Effector memory CD4-positive, alpha-beta T cell (primary cell): ENCODE measurements around the gene SYNGAP1.

Experiments
- DNase-seq, 3 donors: peaks; one replicate each; pipeline ENCODE4 v3.0.0-alpha.2; 2020
- H3K27ac ChIP-seq: 2 replicates; pipeline ENCODE4 v1.7.0; 2013; ENCODE audit warnings: mild to moderate bottlenecking, low read length, moderate library complexity; ENCODE audit not compliant: insufficient read depth, poor library complexity, severe bottlenecking
- H3K27me3 ChIP-seq: replicated peaks from 2 replicates; pipeline ENCODE4 v1.7.0; 2013; ENCODE audit warnings: mild to moderate bottlenecking, low read length; ENCODE audit not compliant: insufficient read depth, control insufficient read depth, poor library complexity, severe bottlenecking
- H3K36me3 ChIP-seq: 2 replicates; pipeline ENCODE4 v1.7.0; 2013; ENCODE audit warnings: mild to moderate bottlenecking, low read length, moderate library complexity; ENCODE audit not compliant: control insufficient read depth, insufficient read depth
- H3K4me1 ChIP-seq: 2 replicates; pipeline ENCODE4 v1.7.0; 2013; ENCODE audit warnings: low read length, mild to moderate bottlenecking; ENCODE audit not compliant: control insufficient read depth, insufficient read depth, poor library complexity, severe bottlenecking
- H3K4me3 ChIP-seq: 2 replicates; pipeline ENCODE4 v1.7.0; 2013; ENCODE audit warnings: low read length, low read depth, mild to moderate bottlenecking; ENCODE audit not compliant: insufficient read depth, poor library complexity, severe bottlenecking
- H3K9me3 ChIP-seq: 2 replicates; pipeline ENCODE4 v1.7.0; 2013; ENCODE audit warnings: mild to moderate bottlenecking, low read length, moderate library complexity; ENCODE audit not compliant: control insufficient read depth

Gene SYNGAP1

DNA sequence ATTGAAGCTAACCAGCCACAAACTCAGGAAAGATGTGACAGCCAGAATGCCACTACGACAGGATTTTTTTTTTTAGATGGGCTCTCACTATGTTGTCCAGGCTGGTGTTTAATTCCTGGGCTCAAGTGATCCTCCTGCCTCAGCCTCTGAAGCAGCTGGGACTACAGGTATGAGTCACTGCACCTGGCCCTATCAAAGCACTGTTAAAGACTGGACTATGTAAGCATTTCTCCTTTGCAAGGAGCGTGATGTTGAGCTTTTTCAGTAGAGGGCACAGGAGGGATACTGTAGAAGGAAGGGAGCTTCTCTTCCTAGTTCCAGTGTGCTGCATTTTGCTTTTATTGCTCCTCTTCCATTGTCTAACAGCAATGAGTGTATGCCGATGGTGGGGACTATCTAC lies 70.3 kb downstream of the SYNGAP1 start:
- Histone ChIP-seq H3K27ac (no peak overlapping the region), H3K4me3 (no peak overlapping the region), H3K4me1 (no peaks in the 10 kb centered on the region), H3K9me3 (no peaks in the 10 kb centered on the region), H3K27me3 (no peaks in the 10 kb centered on the region), H3K36me3 (no peaks in the 10 kb centered on the region)
- no peak for DNase-seq

DNA sequence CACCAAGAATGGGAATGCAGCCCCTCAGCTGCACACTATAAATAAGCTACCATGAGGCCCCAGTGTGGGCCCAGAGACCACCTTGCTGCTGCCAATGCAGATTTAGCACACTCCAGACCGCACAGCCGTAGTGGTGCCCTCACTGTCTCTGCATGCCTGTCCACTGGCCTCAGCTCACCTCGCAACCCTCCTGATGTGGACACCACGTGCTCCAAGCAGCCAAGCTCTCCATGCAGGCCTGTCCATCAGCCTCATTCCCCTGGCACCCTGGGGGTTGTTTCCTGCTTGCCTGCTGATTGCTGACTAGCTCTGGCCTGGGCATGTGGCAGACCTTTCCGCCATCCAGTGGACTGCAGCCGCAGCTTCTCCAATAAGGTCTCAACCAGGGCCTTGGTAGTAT lies 70.8 kb downstream of the SYNGAP1 start:
- no peaks in the 10 kb centered on the region for H3K4me1 ChIP-seq
- DNase-seq = no peak
- H3K36me3 ChIP-seq = no peaks in the 10 kb centered on the region
- H3K9me3 ChIP-seq = no peaks in the 10 kb centered on the region
- no peak overlapping the region for H3K4me3 ChIP-seq
- H3K27me3 ChIP-seq = no peaks in the 10 kb centered on the region
- H3K27ac ChIP-seq = no peak overlapping the region

DNA sequence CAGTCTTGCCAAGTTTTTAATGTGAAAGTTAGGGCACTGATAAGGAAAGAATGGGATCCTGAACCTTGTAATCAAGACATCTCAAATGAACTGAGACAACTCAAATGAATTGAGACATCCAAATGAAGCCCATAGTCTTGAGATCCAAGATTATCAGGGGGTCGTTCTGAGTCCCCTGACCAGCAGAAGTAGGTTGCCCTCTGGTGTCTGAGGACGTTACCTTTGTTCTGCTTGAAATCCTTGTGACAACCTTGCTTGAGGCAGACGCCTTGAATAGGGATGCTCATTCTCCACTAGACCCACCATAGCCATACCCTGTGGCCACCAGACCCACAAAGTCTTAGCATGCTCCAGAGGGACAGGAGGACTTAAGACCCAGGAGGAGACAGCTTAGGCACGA lies 72.2 kb downstream of the SYNGAP1 start:
- Histone ChIP-seq H3K4me3 (no peak overlapping the region), H3K4me1 (no peaks in the 10 kb centered on the region), H3K36me3 (no peaks in the 10 kb centered on the region), H3K27me3 (no peaks in the 10 kb centered on the region), H3K27ac (no peak overlapping the region), H3K9me3 (no peaks in the 10 kb centered on the region)
- no peak for DNase-seq

DNA sequence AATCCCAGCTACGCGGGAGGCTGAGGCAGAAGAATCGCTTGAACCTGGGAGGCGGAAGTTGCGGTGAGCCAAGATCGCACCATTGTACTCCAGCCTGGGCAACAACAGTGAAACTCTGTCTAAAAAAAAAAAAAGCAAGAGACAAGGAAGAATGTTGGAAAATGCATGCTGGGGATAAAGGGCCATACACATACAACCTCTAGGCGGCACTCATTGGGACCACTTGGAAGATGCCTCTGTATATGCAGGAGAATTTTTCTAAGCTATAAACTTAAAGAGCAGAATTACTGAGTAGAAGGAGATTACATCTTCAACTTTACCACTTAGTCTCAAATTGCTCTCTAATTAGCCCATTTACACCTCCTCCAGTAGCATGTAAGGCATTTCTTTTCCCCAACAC lies 77.3 kb downstream of the SYNGAP1 start:
- Histone ChIP-seq H3K27me3 (no peaks in the 10 kb centered on the region), H3K27ac (no peak overlapping the region), H3K4me1 (no peaks in the 10 kb centered on the region), H3K36me3 (no peaks in the 10 kb centered on the region), H3K9me3 (no peaks in the 10 kb centered on the region), H3K4me3 (no peak overlapping the region)
- DNase-seq = no peak

DNA sequence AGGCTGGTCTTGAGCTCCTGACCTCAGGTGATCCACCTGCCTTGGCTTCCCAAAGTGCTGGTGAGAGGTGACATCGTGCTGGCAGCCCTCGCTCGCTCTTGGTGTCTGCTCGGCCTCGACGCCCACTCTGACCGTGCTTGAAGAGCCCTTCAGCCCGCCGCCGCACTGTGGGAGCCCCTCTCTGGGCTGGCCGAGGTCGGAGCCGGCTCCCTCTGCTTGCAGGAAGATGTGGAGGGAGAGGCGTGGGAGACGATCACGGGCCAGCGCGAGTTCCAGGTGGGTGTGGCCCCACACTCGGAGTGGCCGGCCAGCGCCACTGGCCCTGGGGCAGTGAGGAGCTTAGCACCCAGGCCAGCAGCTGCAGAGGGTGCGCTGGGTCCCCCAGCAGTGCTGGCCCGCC lies 82.6 kb downstream of the SYNGAP1 start:
- Histone ChIP-seq H3K27me3 (no peaks in the 10 kb centered on the region), H3K9me3 (no peaks in the 10 kb centered on the region), H3K4me1 (no peaks in the 10 kb centered on the region), H3K36me3 (no peaks in the 10 kb centered on the region), H3K4me3 (no peak overlapping the region), H3K27ac (no peak overlapping the region)
- DNase-seq = no peak

DNA sequence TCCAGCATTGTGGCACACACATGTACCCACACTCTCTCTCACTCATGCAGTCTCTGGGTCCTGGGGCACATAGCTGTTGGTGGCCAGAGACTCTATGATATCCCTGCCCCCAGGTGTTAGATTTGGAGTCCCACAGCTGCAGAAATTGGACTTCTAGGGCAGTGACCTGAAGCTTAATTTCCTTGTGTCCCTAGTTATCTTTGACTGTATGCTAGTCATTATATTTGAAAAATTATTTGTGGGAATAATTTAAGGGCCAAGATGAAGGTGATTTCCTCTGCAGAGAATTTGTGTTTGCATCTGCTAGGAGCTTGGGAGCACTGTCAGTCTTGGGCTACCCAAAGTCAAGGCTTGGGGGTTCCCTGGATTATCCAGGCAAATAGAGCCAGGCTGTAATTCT lies 84.6 kb downstream of the SYNGAP1 start:
- H3K27ac ChIP-seq = no peak overlapping the region
- no peak for DNase-seq
- H3K9me3 ChIP-seq = no peaks in the 10 kb centered on the region
- H3K27me3 ChIP-seq = no peaks in the 10 kb centered on the region
- H3K4me1 ChIP-seq = no peaks in the 10 kb centered on the region
- no peaks in the 10 kb centered on the region for H3K36me3 ChIP-seq
- no peak overlapping the region for H3K4me3 ChIP-seq
